OCI-LY7 (cell line): ENCODE results near the gene B3GALT6. TPM values are rescaled to one million over a fixed set of nuclear protein-coding genes. Genes with fewer than 3 reads are reported as not detected.
"Not testable (repeated sequence)": the region's sequence is repeated elsewhere in the genome, so short reads cannot be mapped to it uniquely, and the experiment has no call there.

Experiments used
- BruUV-seq: library from RNA; stranded (reverse); fragments of 400-500 nt; replicated peaks from 2 replicates; lab custom pipeline; 2021; lab: Mats Ljungman, UMichigan
- CTCF ChIA-PET: fragments of 300-600 bp; sonication (Branson Sonifier 250); formaldehyde crosslinking; loops from one replicate; lab custom pipeline; 2022; ENCODE audit warnings: antibody characterized with exemption; ENCODE audit not compliant: unreplicated experiment; lab: Charles Lee
- POLR2A ChIA-PET: fragments of 300-600 bp; sonication (Branson Sonifier 250); formaldehyde crosslinking; loops from one replicate; lab custom pipeline; 2022; ENCODE audit warnings: antibody characterized with exemption; lab: Charles Lee
- DNase-seq: peaks from one replicate; pipeline ENCODE4 v3.0.0-alpha.2; 2015; ENCODE audit warnings: low spot score
- H2AFZ ChIP-seq: fragments of 200-600 bp; sonication (generic), shearing (Covaris generic); 2 replicates; pipeline ENCODE4 v1.6.1; 2014; ENCODE audit warnings: mild to moderate bottlenecking, antibody characterized with exemption, low read length, moderate library complexity
- H3K27ac ChIP-seq: fragments of 200-600 bp; sonication (generic); 2 replicates; pipeline ENCODE4 v1.5.1; 2014; ENCODE audit warnings: mixed run types, low read depth, mild to moderate bottlenecking, moderate library complexity, low read length, inconsistent platforms; ENCODE audit not compliant: poor library complexity, severe bottlenecking
- H3K36me3 ChIP-seq: fragments of 200-600 bp; sonication (generic); 2 replicates; pipeline ENCODE4 v1.6.1; 2014; ENCODE audit warnings: mild to moderate bottlenecking, antibody characterized with exemption, low read length, moderate library complexity, mixed read lengths; ENCODE audit not compliant: insufficient read depth
- H3K4me1 ChIP-seq: fragments of 200-600 bp; sonication (generic); 2 replicates; pipeline ENCODE4 v1.5.1; 2014; ENCODE audit warnings: mild to moderate bottlenecking, low read length; ENCODE audit not compliant: insufficient read depth, poor library complexity, severe bottlenecking
- H3K4me2 ChIP-seq: fragments of 200-600 bp; sonication (generic); 2 replicates; pipeline ENCODE4 v1.6.1; 2014; ENCODE audit warnings: mild to moderate bottlenecking, low read length
- H3K4me3 ChIP-seq: fragments of 200-600 bp; sonication (generic); 2 replicates; pipeline ENCODE4 v1.5.1; 2014; ENCODE audit warnings: mild to moderate bottlenecking, low read depth, low read length; ENCODE audit not compliant: poor library complexity, severe bottlenecking
- H3K79me2 ChIP-seq: fragments of 200-600 bp; sonication (generic); 2 replicates; pipeline ENCODE4 v1.6.1; 2016; ENCODE audit warnings: low read depth, mild to moderate bottlenecking, low read length, moderate library complexity, mixed read lengths; ENCODE audit not compliant: insufficient read depth
- H3K9me2 ChIP-seq: fragments of 200-600 bp; sonication (generic); 2 replicates; pipeline ENCODE4 v1.6.1; 2016; ENCODE audit warnings: mild to moderate bottlenecking, low read length, mixed read lengths; ENCODE audit not compliant: insufficient read depth
- H3K9me3 ChIP-seq: fragments of 200-600 bp; sonication (generic); 2 replicates; pipeline ENCODE4 v1.6.1; 2014; ENCODE audit warnings: mild to moderate bottlenecking, mixed run types, low read length, mixed read lengths
- H4K20me1 ChIP-seq: fragments of 200-600 bp; sonication (generic); 2 replicates; pipeline ENCODE4 v1.6.1; 2014; ENCODE audit warnings: mild to moderate bottlenecking, antibody characterized with exemption, low read length, moderate library complexity, mixed read lengths; ENCODE audit not compliant: insufficient read depth
- CTCF ChIP-seq: fragments of 200-600 bp; sonication (generic); conservative IDR thresholded peaks from 2 replicates; pipeline ENCODE4 v1.5.1; 2014; ENCODE audit warnings: mild to moderate bottlenecking, antibody characterized with exemption, low read length, moderate library complexity, mixed read lengths
- EZH2phosphoT487 ChIP-seq: fragments of 200-600 bp; sonication (generic); IDR thresholded peaks from 2 replicates; pipeline ENCODE4 v1.6.1; 2018; ENCODE audit warnings: low read depth, borderline replicate concordance, mild to moderate bottlenecking, mixed run types, antibody characterized with exemption, low read length, moderate library complexity, mixed read lengths
- intact Hi-C: fragments of 100-400 bp; cut with micrococcal nuclease; formaldehyde crosslinking; loops from one replicate; pipeline ENCODE4 v1.10.0; 2022; ENCODE audit not compliant: unreplicated experiment
- total RNA-seq, 2 experiments: library from RNA; depleted of rRNA in 1 of 2; stranded (reverse); fragments of >200 nt in 1 of 2; shearing (Covaris generic) in 1 of 2; gene quantifications; 2 replicates each; pipeline ENCODE4 v1.2.3, GENCODE V29; 2014 to 2022

The B3GALT6 gene
- total RNA-seq, 2 experiments from 2014 or later = 27.1 to 36.2 TPM

- POLR2A ChIA-PET = no interaction called here
- Histone ChIP-seq H3K36me3 (no peaks in the 10 kb centered on the region), H4K20me1 (no peaks in the 10 kb centered on the region), H2AFZ (no peak overlapping the region), H3K4me1 (no peaks in the 10 kb centered on the region), H3K9me2 (no peaks in the 10 kb centered on the region), H3K4me2 (no peak overlapping the region), H3K27ac (no peak overlapping the region), H3K79me2 (no peaks in the 10 kb centered on the region), H3K4me3 (no peak overlapping the region), H3K9me3 (no peaks in the 10 kb centered on the region)
- no peak for DNase-seq
- intact Hi-C loops = no loop called here
- CTCF ChIA-PET = no interaction called here
- BruUV-seq = no TSS peak
- TF ChIP-seq EZH2phosphoT487 = no peak
- TF ChIP-seq CTCF = no peak
These were observed 40.3 kb upstream of the B3GALT6 start for GRCh38 chr1:1191734-1192133.

- H3K4me2 ChIP-seq = no peak overlapping the region
- no peaks in the 10 kb centered on the region for H3K36me3 ChIP-seq
- no peak overlapping the region for H2AFZ ChIP-seq
- H3K4me3 ChIP-seq = no peak overlapping the region
- H4K20me1 ChIP-seq = no peaks in the 10 kb centered on the region
- ChIA-PET POLR2A (no interaction called here), CTCF (no interaction called here)
- DNase-seq = no peak
- H3K9me2 ChIP-seq = no peaks in the 10 kb centered on the region
- no peak overlapping the region for H3K27ac ChIP-seq
- no peak for TF ChIP-seq EZH2phosphoT487
- no peak for TF ChIP-seq CTCF
- H3K79me2 ChIP-seq = no peaks in the 10 kb centered on the region
- no peaks in the 10 kb centered on the region for H3K9me3 ChIP-seq
- intact Hi-C loops = no loop called here
- BruUV-seq = no TSS peak
- H3K4me1 ChIP-seq = no peaks in the 10 kb centered on the region
These were observed 37.3 kb upstream of the B3GALT6 start for GRCh38 chr1:1194723-1195122.

DNA sequence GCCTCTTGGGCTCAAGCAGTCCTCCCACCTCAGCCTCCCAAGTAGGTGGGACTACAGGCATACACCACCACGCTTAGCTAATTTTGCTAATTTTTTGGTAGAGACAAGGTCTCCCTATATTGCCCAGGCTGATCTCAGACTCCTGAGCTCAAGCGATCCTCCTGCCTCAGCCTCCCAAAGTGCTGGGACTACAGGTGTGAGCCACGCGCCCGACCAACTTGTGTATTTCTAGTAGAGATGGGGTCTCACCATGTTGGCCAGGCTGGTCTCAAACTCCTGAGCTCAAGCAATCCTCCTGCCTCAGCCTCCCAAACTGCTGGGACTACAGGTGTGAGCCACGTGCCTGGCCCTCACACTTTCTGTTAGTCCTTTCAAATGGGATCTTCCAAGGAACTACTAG, 36.3 kb upstream of the B3GALT6 start:
- CTCF ChIA-PET, H3K9me2 ChIP-seq, H3K79me2 ChIP-seq, H3K9me3 ChIP-seq, DNase-seq, H3K27ac ChIP-seq, H3K4me2 ChIP-seq, H4K20me1 ChIP-seq, H2AFZ ChIP-seq, H3K36me3 ChIP-seq, BruUV-seq, H3K4me3 ChIP-seq, POLR2A ChIA-PET, H3K4me1 ChIP-seq, intact Hi-C loops: not testable (repeated sequence)
